Activated CD4-positive, alpha-beta T cell treated with anti-CD3 and anti-CD28 coated beads, Interleukin-2, amount 10 ng/mL, durations not matched to agents 7 days and 5 days (primary cell): ENCODE measurements around the gene TUBB4B. TPM values are rescaled to one million over a fixed set of nuclear protein-coding genes. Genes with fewer than 3 reads are reported as not detected.
A peak's percentile ranks its signal among the peaks of the same experiment; 100 is the strongest.

Source experiments
- CTCF ChIA-PET: fragments of 350-600 bp; sonication (Branson Sonifier 250); formaldehyde crosslinking; loops from one replicate; lab custom pipeline; 2021; ENCODE audit warnings: antibody characterized with exemption; lab: Charles Lee
- POLR2A ChIA-PET: fragments of 350-600 bp; sonication (Branson Sonifier 250); formaldehyde crosslinking; loops from one replicate; lab custom pipeline; 2021; ENCODE audit warnings: antibody characterized with exemption; lab: Charles Lee
- DNase-seq: peaks from one replicate; pipeline ENCODE4 v3.0.0-alpha.2; 2020
- H3K27ac Mint-ChIP-seq: one replicate; pipeline ENCODE4 v1.8.0; 2021; ENCODE audit warnings: mild to moderate bottlenecking, moderate library complexity, mixed read lengths
- H3K27me3 Mint-ChIP-seq: one replicate; pipeline ENCODE4 v1.8.0; 2021; ENCODE audit warnings: mixed read lengths
- H3K36me3 Mint-ChIP-seq: one replicate; pipeline ENCODE4 v1.8.0; 2021; ENCODE audit warnings: low read depth, mixed read lengths
- H3K4me1 Mint-ChIP-seq: one replicate; pipeline ENCODE4 v1.8.0; 2021; ENCODE audit warnings: mixed read lengths
- H3K4me3 Mint-ChIP-seq: one replicate; pipeline ENCODE4 v1.8.0; 2021; ENCODE audit warnings: mild to moderate bottlenecking, moderate library complexity, mixed read lengths
- H3K9me3 Mint-ChIP-seq: one replicate; pipeline ENCODE4 v1.8.0; 2021; ENCODE audit warnings: mixed read lengths
- total RNA-seq, 2 experiments: library from RNA; stranded (reverse); gene quantifications; one replicate each; pipeline ENCODE4 v1.2.3, GENCODE V29; 2021

The TUBB4B gene
- total RNA-seq, 2 experiments from 2014 or later: 355 to 382 TPM

- H3K27me3 Mint-ChIP-seq: no peaks in the 10 kb centered on the region
- peak within 1 kb of the TSS; percentile 80 for H3K4me3 Mint-ChIP-seq
- ChIA-PET CTCF (interaction anchor here (0.7 to 1.4 kb wide), 6 partner anchors 10 to 165 kb away, joined by 3 to 10 read pairs (median 4); partner anchors contain the start of genes ANAPC2, NRARP, RNF224 and SSNA1), POLR2A (interaction anchor here (0.6 to 1.0 kb wide), 4 partner anchors 12 to 77 kb away, joined by 3 to 5 read pairs (median 3); partner anchors contain the start of genes ANAPC2 and SSNA1)
- peaks cover 30% of the 10 kb centered on the region for H3K4me1 Mint-ChIP-seq
- peak within 1 kb of the TSS; percentile 82 for H3K27ac Mint-ChIP-seq
- no peaks in the 10 kb centered on the region for H3K9me3 Mint-ChIP-seq
- peak; percentile 100 for DNase-seq
- H3K36me3 Mint-ChIP-seq: peaks cover 4% of the 10 kb centered on the region
Measured at GRCh38 chr9:137200311-137201204, 40.5 kb upstream of the TUBB4B start, which contains the start of gene TPRN. Gene TPRN (minus strand): TSS chr9:137200741. CDS start chr9:137200711, 30 bp downstream.

GRCh38 chr9:137201205-137201868 is 39.8 kb upstream of the TUBB4B start:
- Mint-ChIP-seq H3K27me3 (no peaks in the 10 kb centered on the region), H3K9me3 (no peaks in the 10 kb centered on the region), H3K27ac (peak overlapping the region; percentile 82), H3K4me3 (peak overlapping the region; percentile 80), H3K36me3 (peaks cover 5% of the 10 kb centered on the region), H3K4me1 (peaks cover 35% of the 10 kb centered on the region)
- CTCF ChIA-PET: interaction anchor here (0.7 to 1.4 kb wide), 6 partner anchors 9 to 172 kb away, joined by 3 to 10 read pairs (median 4); partner anchors contain the start of genes ANAPC2, NRARP, RNF224 and SSNA1
- DNase-seq: no peak
- POLR2A ChIA-PET: interaction anchor here (0.6 to 1.0 kb wide), 4 partner anchors 13 to 347 kb away, joined by 3 to 5 read pairs (median 3); partner anchors contain the start of genes ANAPC2 and SSNA1

- Mint-ChIP-seq H3K9me3 (no peaks in the 10 kb centered on the region), H3K27ac (peak overlapping the region; percentile 25), H3K4me1 (peaks cover 47% of the 10 kb centered on the region), H3K27me3 (no peaks in the 10 kb centered on the region), H3K4me3 (no peak overlapping the region), H3K36me3 (peaks cover 16% of the 10 kb centered on the region)
- POLR2A ChIA-PET: no interaction called here
- CTCF ChIA-PET: interaction anchor here (0.9 to 1.4 kb wide), 2 partner anchors 24 to 174 kb away, joined by 3 to 4 read pairs; partner anchors contain the start of gene RNF224
- DNase-seq: no peak
Measured at GRCh38 chr9:137202966-137203365, 38.1 kb upstream of the TUBB4B start.

DNA sequence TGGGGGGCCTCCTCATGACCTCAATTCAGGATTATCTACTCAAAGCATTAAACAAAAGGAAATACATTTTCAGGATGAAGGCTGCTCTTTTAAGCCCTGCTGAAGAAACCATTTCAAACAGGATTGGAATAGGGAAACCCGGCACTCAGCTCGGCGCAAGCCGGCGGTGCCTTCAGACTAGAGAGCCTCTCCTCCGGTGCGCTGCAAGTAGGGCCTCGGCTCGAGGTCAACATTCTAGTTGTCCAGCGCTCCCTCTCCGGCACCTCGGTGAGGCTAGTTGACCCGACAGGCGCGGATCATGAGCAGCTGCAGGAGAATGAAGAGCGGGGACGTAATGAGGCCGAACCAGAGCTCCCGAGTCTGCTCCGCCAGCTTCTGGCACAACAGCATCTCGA is 36.4 kb upstream of the TUBB4B start:
- Mint-ChIP-seq H3K27me3 (no peaks in the 10 kb centered on the region), H3K27ac (peak overlapping the region; percentile 95), H3K9me3 (no peaks in the 10 kb centered on the region), H3K4me1 (peaks cover 48% of the 10 kb centered on the region), H3K4me3 (peak overlapping the region; percentile 93), H3K36me3 (peaks cover 20% of the 10 kb centered on the region)
- ChIA-PET CTCF (interaction anchor here (1.2 to 2.0 kb wide), 5 partner anchors 9 to 170 kb away, joined by 3 to 6 read pairs (median 5); no protein-coding TSS in a partner anchor), POLR2A (interaction anchor here (1.2 kb wide), 1 partner anchor 16 kb away, joined by 4 read pairs; the partner anchor contains the start of genes ANAPC2 and SSNA1)
- DNase-seq: no peak

DNA sequence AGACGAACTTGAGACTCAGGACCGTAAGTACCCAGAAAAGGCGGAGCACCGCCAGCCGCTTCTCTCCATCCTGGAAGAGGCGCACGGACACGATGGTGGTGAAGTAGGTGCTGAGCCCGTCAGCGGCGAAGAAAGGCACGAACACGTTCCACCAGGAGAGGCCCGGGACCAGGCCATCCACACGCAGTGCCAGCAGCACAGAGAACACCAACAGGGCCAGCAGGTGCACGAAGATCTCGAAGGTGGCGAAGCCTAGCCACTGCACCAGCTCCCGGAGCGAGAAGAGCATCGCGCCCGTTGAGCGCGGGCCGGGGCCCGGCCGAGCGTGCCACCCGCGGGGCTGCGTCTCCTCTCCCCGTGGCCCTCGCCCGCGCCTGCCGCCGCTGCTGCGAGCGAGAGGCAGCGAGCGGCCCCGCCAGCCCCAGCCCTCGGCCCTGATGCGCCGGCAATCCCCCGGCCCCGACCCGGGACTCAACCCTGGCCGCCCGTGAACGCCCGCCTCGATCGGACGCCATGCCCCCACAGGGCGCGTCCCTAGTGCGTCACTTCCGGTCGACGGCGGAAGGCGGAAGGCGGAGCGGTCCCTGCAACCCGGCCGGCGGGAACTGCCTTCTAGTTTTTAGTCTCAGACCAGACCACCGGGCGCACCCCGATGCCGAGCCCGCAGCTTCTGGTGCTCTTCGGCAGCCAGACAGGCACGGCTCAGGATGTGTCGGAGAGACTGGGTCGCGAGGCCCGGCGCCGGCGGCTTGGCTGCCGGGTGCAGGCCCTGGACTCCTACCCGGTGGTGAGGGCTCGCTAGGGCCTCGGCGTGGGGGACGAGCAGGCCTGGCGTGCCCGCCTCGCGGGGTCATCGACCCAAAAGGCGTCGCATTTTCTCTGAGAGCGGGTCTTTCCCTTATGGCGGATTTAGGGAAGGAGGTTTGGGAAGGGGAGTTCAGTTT is 35.7 kb upstream of the TUBB4B start, which contains the start of the genes NDOR1 and TMEM203:
Gene NDOR1 (plus strand): TSS at position 575 of the 944 bp plus-strand sequence. CDS start 78 bp downstream, at position 653.
Gene TMEM203 (minus strand): TSS at position 523 of the 944 bp plus-strand sequence. CDS start 234 bp downstream, at position 289.
- H3K4me1 Mint-ChIP-seq: peaks cover 48% of the 10 kb centered on the region

DNA sequence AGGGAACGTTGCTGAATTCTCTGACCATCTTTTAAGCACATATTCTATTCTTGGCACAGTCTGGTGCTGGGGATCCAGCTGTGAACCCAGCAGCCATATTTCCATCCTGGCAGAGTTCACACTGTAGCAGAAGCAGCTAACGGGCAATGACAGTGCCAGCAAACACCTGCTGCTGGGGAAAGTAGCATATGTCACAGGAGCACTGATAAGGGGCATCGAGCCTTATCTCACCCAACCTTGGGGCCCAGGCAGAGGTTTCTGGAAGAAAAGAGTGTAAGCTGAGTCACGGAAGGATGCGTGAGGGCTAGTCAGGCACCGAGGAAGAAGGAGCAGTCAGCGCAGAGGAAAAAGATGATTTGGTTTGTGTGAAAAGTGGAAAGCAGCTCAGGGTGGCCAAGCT is 34.5 kb upstream of the TUBB4B start:
- peaks cover 40% of the 10 kb centered on the region for H3K4me1 Mint-ChIP-seq
- H3K9me3 Mint-ChIP-seq: no peaks in the 10 kb centered on the region
- peaks cover 20% of the 10 kb centered on the region for H3K36me3 Mint-ChIP-seq
- ChIA-PET POLR2A (no interaction called here), CTCF (interaction anchor here (0.6 to 2.2 kb wide), 8 partner anchors 9 to 160 kb away, joined by 3 to 5 read pairs (median 3); partner anchors contain the start of genes ANAPC2, NPDC1, RNF224 and SSNA1)
- peak overlapping the region; percentile 93 for H3K4me3 Mint-ChIP-seq
- H3K27ac Mint-ChIP-seq: peak overlapping the region; percentile 95
- H3K27me3 Mint-ChIP-seq: no peaks in the 10 kb centered on the region
- DNase-seq: no peak

More for the DNA sequence above, 35.7 kb upstream of the TUBB4B start, which contains the start of the genes NDOR1 and TMEM203:
- peak within 1 kb of the TSS; percentile 93 for H3K4me3 Mint-ChIP-seq
- DNase-seq: peak; percentile 95
- POLR2A ChIA-PET: interaction anchor here (1.2 kb wide), 1 partner anchor 17 kb away, joined by 4 read pairs; the partner anchor contains the start of genes ANAPC2 and SSNA1
- H3K9me3 Mint-ChIP-seq: no peaks in the 10 kb centered on the region
- H3K27ac Mint-ChIP-seq: peak within 1 kb of the TSS; percentile 95
- no peaks in the 10 kb centered on the region for H3K27me3 Mint-ChIP-seq
- peaks cover 20% of the 10 kb centered on the region for H3K36me3 Mint-ChIP-seq
- CTCF ChIA-PET: interaction anchor here (1.1 to 2.2 kb wide), 8 partner anchors 11 to 170 kb away, joined by 3 to 6 read pairs (median 4); partner anchors contain the start of genes ANAPC2, NPDC1 and SSNA1

- ChIA-PET CTCF (no interaction called here), POLR2A (no interaction called here)
- peaks cover 16% of the 10 kb centered on the region for H3K36me3 Mint-ChIP-seq
- H3K27ac Mint-ChIP-seq: no peak overlapping the region
- no peaks in the 10 kb centered on the region for H3K27me3 Mint-ChIP-seq
- H3K9me3 Mint-ChIP-seq: no peaks in the 10 kb centered on the region
- no peak overlapping the region for H3K4me3 Mint-ChIP-seq
- no peak for DNase-seq
- peaks cover 15% of the 10 kb centered on the region for H3K4me1 Mint-ChIP-seq
Measured at GRCh38 chr9:137211532-137211931, 29.6 kb upstream of the TUBB4B start.

DNA sequence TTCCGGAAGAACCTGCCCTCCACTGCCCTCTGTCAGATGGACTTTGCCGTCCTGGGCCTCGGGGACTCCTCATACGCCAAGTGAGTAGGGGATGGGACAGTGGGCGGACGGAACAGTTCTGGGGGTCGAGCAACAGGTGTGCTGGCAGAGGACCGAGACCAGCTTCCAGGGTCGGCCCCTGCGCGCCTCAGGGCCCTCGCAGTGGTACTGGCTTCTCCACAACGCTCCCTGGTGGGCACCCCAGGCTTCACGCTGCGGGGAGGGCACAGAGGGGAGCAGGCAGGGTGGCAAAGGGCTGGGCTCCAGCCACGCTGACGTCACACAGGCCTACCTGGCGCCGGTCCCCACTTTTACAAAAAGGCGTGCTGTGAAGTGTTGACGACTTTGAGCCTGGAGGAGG is 28.6 kb upstream of the TUBB4B start:
- no peaks in the 10 kb centered on the region for H3K27me3 Mint-ChIP-seq
- peaks cover 5% of the 10 kb centered on the region for H3K4me1 Mint-ChIP-seq
- no peaks in the 10 kb centered on the region for H3K9me3 Mint-ChIP-seq
- H3K4me3 Mint-ChIP-seq: no peak overlapping the region
- peaks cover 10% of the 10 kb centered on the region for H3K36me3 Mint-ChIP-seq
- CTCF ChIA-PET: interaction anchor here (0.6 kb wide), 1 partner anchor 93 kb away, joined by 3 read pairs; no protein-coding TSS in a partner anchor
- H3K27ac Mint-ChIP-seq: no peak overlapping the region
- DNase-seq: no peak
- POLR2A ChIA-PET: no interaction called here

- Mint-ChIP-seq H3K4me1 (peaks cover 2% of the 10 kb centered on the region), H3K9me3 (no peaks in the 10 kb centered on the region), H3K27me3 (no peaks in the 10 kb centered on the region), H3K27ac (no peak overlapping the region), H3K36me3 (peaks cover 9% of the 10 kb centered on the region), H3K4me3 (no peak overlapping the region)
- ChIA-PET POLR2A (no interaction called here), CTCF (interaction anchor here (1.0 kb wide), 2 partner anchors 13 to 23 kb away, joined by 3 read pairs; partner anchors contain the start of gene TPRN)
- no peak for DNase-seq
Measured at GRCh38 chr9:137213160-137214060, 27.7 kb upstream of the TUBB4B start.

DNA sequence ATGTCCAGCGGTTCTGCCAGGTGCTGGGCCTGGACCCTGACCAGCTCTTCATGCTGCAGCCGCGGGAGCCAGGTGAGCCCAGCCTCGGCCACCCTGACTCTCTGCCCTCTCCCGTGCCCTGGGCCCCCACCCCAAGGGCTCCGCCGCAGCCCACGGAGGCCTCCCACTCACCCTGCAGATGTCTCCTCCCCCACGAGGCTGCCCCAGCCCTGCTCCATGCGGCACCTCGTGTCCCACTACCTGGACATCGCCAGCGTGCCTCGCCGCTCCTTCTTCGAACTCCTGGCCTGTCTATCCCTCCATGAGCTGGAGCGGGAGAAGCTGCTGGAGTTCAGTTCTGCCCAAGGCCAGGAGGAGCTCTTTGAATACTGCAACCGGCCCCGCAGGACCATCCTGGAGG is 26.5 kb upstream of the TUBB4B start:
- POLR2A ChIA-PET: no interaction called here
- Mint-ChIP-seq H3K27me3 (no peaks in the 10 kb centered on the region), H3K4me1 (no peaks in the 10 kb centered on the region), H3K4me3 (no peak overlapping the region), H3K27ac (no peak overlapping the region), H3K36me3 (peaks cover 5% of the 10 kb centered on the region), H3K9me3 (no peaks in the 10 kb centered on the region)
- CTCF ChIA-PET: interaction anchor here (1.0 to 1.4 kb wide), 2 partner anchors 22 kb away, joined by 3 read pairs; no protein-coding TSS in a partner anchor
- DNase-seq: no peak
